ENCODE results near the gene SECISBP2.
"Not testable (repeated sequence)": the region's sequence is repeated elsewhere in the genome, so short reads cannot be mapped to it uniquely, and the experiment has no call there.

SECISBP2 gene

GRCh38 chr9:89364666-89365531, 46.6 kb downstream of the SECISBP2 start:
- DNase-seq (ENCODE audit: low read depth), result no peak

- no peak for DNase-seq (ENCODE audit: low read depth)
Observed at GRCh38 chr9:89365532-89365912, 47.2 kb downstream of the SECISBP2 start.

- no peak for DNase-seq (ENCODE audit: low read depth)
Observed at GRCh38 chr9:89366711-89367110, 48.4 kb downstream of the SECISBP2 start.

- DNase-seq (ENCODE audit: low read depth), result no peak
Observed at GRCh38 chr9:89367281-89367680, 49.0 kb downstream of the SECISBP2 start.

- DNase-seq (ENCODE audit: low read depth), result no peak
Observed at GRCh38 chr9:89367726-89368437, 49.6 kb downstream of the SECISBP2 start.

GRCh38 chr9:89368550-89368949, 50.2 kb downstream of the SECISBP2 start:
- DNase-seq (ENCODE audit: low read depth), result no peak

- DNase-seq (ENCODE audit: low read depth), result no peak
Observed at GRCh38 chr9:89368978-89369377, 50.7 kb downstream of the SECISBP2 start.

- DNase-seq (ENCODE audit: low read depth), result no peak
Observed at GRCh38 chr9:89370593-89370992, 52.3 kb downstream of the SECISBP2 start.

GRCh38 chr9:89371791-89372190, 53.5 kb downstream of the SECISBP2 start:
- not testable (repeated sequence) for DNase-seq (ENCODE audit: low read depth)

- DNase-seq (ENCODE audit: low read depth), result no peak
Observed at GRCh38 chr9:89372230-89372816, 54.0 kb downstream of the SECISBP2 start.

- DNase-seq (ENCODE audit: low read depth), result no peak
Observed at GRCh38 chr9:89372979-89373378, 54.7 kb downstream of the SECISBP2 start.

GRCh38 chr9:89374176-89374575, 55.9 kb downstream of the SECISBP2 start:
- no peak for DNase-seq (ENCODE audit: low read depth)

GRCh38 chr9:89375191-89375760, 57.0 kb downstream of the SECISBP2 start:
- DNase-seq (ENCODE audit: low read depth), result no peak

- DNase-seq (ENCODE audit: low read depth), result no peak
Observed at GRCh38 chr9:89376286-89376685, 58.0 kb downstream of the SECISBP2 start.

- DNase-seq (ENCODE audit: low read depth), result no peak
Observed at GRCh38 chr9:89376741-89377351, 58.5 kb downstream of the SECISBP2 start.

- no peak for DNase-seq (ENCODE audit: low read depth)
Observed at GRCh38 chr9:89377411-89377810, 59.1 kb downstream of the SECISBP2 start.

- DNase-seq (ENCODE audit: low read depth), result no peak
Observed at GRCh38 chr9:89378541-89378940, 60.2 kb downstream of the SECISBP2 start.

- no peak for DNase-seq (ENCODE audit: low read depth)
Observed at GRCh38 chr9:89379031-89379430, 60.7 kb downstream of the SECISBP2 start.

GRCh38 chr9:89379508-89380115, 61.3 kb downstream of the SECISBP2 start:
- no peak for DNase-seq (ENCODE audit: low read depth)

- no peak for DNase-seq (ENCODE audit: low read depth)
Observed at GRCh38 chr9:89380437-89381307, 62.4 kb downstream of the SECISBP2 start.

GRCh38 chr9:89381308-89381609, 63.0 kb downstream of the SECISBP2 start:
- no peak for DNase-seq (ENCODE audit: low read depth)

Data from stimulated activated CD8-positive, alpha-beta memory T cell treated with anti-CD3 and anti-CD28 coated beads, Interleukin-7, amount 100 ng/mL, for 24 hours (primary cell).